SU-DHL-6 (cell line): ENCODE data around the gene FAM161A.
A peak's percentile ranks its signal among the peaks of the same experiment; 100 is the strongest.

Source experiments
- H2AFZ ChIP-seq: fragments of 200-600 bp; sonication (generic); 2 replicates; pipeline ENCODE4 v1.6.1; 2014; ENCODE audit warnings: low read depth, mild to moderate bottlenecking, moderate library complexity, mixed read lengths, antibody characterized with exemption, low read length; ENCODE audit not compliant: severe bottlenecking
- H3F3A ChIP-seq: fragments of 200-600 bp; shearing (Covaris generic); 2 replicates; pipeline ENCODE4 v1.6.0; 2016; ENCODE audit warnings: antibody characterized with exemption, mild to moderate bottlenecking; ENCODE audit not compliant: insufficient read depth
- H3K27ac ChIP-seq: fragments of 200-600 bp; sonication (generic); 2 replicates; pipeline ENCODE4 v1.5.1; 2016; ENCODE audit warnings: low read depth, mild to moderate bottlenecking, low read length, moderate library complexity, mixed read lengths
- H3K27me3 ChIP-seq: fragments of 200-600 bp; sonication (generic), shearing (Covaris generic); 2 replicates; pipeline ENCODE4 v1.6.0; 2014; ENCODE audit warnings: mild to moderate bottlenecking, low read length
- H3K36me3 ChIP-seq: fragments of 200-600 bp; sonication (generic); 2 replicates; pipeline ENCODE4 v1.6.1; 2014; ENCODE audit warnings: mild to moderate bottlenecking, low read length, mixed read lengths
- H3K4me2 ChIP-seq: fragments of 300-600, 200-600 bp; shearing (Covaris generic), sonication (generic); 2 replicates; pipeline ENCODE4 v1.6.0; 2014; ENCODE audit warnings: low read length, low read depth, mild to moderate bottlenecking; ENCODE audit not compliant: poor library complexity, severe bottlenecking
- H3K4me3 ChIP-seq: fragments of 200-600 bp; sonication (generic); 2 replicates; pipeline ENCODE4 v1.5.1; 2014; ENCODE audit warnings: antibody characterized with exemption, low read length, mild to moderate bottlenecking, mixed read lengths; ENCODE audit not compliant: insufficient read depth, poor library complexity, severe bottlenecking
- H3K79me2 ChIP-seq: fragments of 200-600 bp; sonication (generic); 2 replicates; pipeline ENCODE4 v1.6.1; 2014; ENCODE audit warnings: mild to moderate bottlenecking, low read length, moderate library complexity; ENCODE audit not compliant: insufficient read depth
- H3K9ac ChIP-seq: fragments of 200-600 bp; sonication (generic); 2 replicates; pipeline ENCODE4 v1.7.0; 2014; ENCODE audit warnings: mild to moderate bottlenecking, low read length
- H3K9me2 ChIP-seq: fragments of 200-600 bp; sonication (generic); replicated peaks from 2 replicates; pipeline ENCODE4 v1.6.1; 2014; ENCODE audit warnings: low read length; ENCODE audit not compliant: insufficient read depth
- H3K9me3 ChIP-seq: fragments of 200-600 bp; sonication (generic); 2 replicates; pipeline ENCODE4 v1.6.1; 2014; ENCODE audit warnings: low read length, mixed read lengths; ENCODE audit not compliant: insufficient read depth
- H4K20me1 ChIP-seq: fragments of 200-600 bp; sonication (generic); 2 replicates; pipeline ENCODE4 v1.6.1; 2014; ENCODE audit warnings: low read depth, mild to moderate bottlenecking, antibody characterized with exemption, low read length, moderate library complexity, mixed read lengths
- CTCF ChIP-seq: fragments of 200-600 bp; sonication (generic); IDR thresholded peaks from one replicate; pipeline ENCODE4 v1.5.1; 2017; ENCODE audit warnings: antibody characterized with exemption, mild to moderate bottlenecking, low read length, moderate library complexity; ENCODE audit not compliant: insufficient read depth, poor library complexity, severe bottlenecking
- EZH2phosphoT487 ChIP-seq: fragments of 200-600 bp; sonication (generic), shearing (Covaris generic); conservative IDR thresholded peaks from 2 replicates; pipeline ENCODE4 v1.6.1; 2018; ENCODE audit warnings: mild to moderate bottlenecking, antibody characterized with exemption, low read length, moderate library complexity, mixed read lengths

Gene FAM161A

GRCh38 chr2:61785583-61785982 lies 68.3 kb downstream of the FAM161A start:
- Histone ChIP-seq H3K9me3 (no peaks in the 10 kb centered on the region), H3K9me2 (no peaks in the 10 kb centered on the region), H2AFZ (no peak overlapping the region), H3K36me3 (no peaks in the 10 kb centered on the region), H3K4me2 (no peak overlapping the region), H3K9ac (no peak overlapping the region), H4K20me1 (no peaks in the 10 kb centered on the region), H3K27ac (no peak overlapping the region), H3K79me2 (no peaks in the 10 kb centered on the region), H3K27me3 (no peaks in the 10 kb centered on the region), H3F3A (no peaks in the 10 kb centered on the region), H3K4me3 (no peak overlapping the region)
- TF ChIP-seq EZH2phosphoT487 (no peak), CTCF (no peak)

- Histone ChIP-seq H3K36me3 (no peaks in the 10 kb centered on the region), H3K9me2 (no peaks in the 10 kb centered on the region), H2AFZ (no peak overlapping the region), H3F3A (no peaks in the 10 kb centered on the region), H3K4me3 (no peak overlapping the region), H3K27me3 (no peaks in the 10 kb centered on the region), H3K79me2 (no peaks in the 10 kb centered on the region), H3K27ac (no peak overlapping the region), H3K4me2 (no peak overlapping the region), H4K20me1 (no peaks in the 10 kb centered on the region), H3K9me3 (no peaks in the 10 kb centered on the region), H3K9ac (no peak overlapping the region)
- TF ChIP-seq EZH2phosphoT487 (no peak), CTCF (no peak)
These were observed 69.2 kb downstream of the FAM161A start for GRCh38 chr2:61784643-61785042.

GRCh38 chr2:61775956-61776570 lies 77.8 kb downstream of the FAM161A start:
- Histone ChIP-seq H3K27me3 (no peaks in the 10 kb centered on the region), H3K9me2 (no peaks in the 10 kb centered on the region), H4K20me1 (no peaks in the 10 kb centered on the region), H3K79me2 (no peaks in the 10 kb centered on the region), H3K9me3 (no peaks in the 10 kb centered on the region), H3F3A (no peaks in the 10 kb centered on the region), H3K9ac (no peak overlapping the region), H3K36me3 (no peaks in the 10 kb centered on the region), H3K4me2 (peak overlapping the region; percentile 46), H3K27ac (no peak overlapping the region), H3K4me3 (no peak overlapping the region), H2AFZ (no peak overlapping the region)
- TF ChIP-seq EZH2phosphoT487 (no peak), CTCF (no peak)
